ENCODE measurements around the gene MTHFSD.

MTHFSD gene

GRCh38 chr16:86528061-86528929 lies 26.7 kb downstream of the MTHFSD start:
- no peak for DNase-seq

DNA sequence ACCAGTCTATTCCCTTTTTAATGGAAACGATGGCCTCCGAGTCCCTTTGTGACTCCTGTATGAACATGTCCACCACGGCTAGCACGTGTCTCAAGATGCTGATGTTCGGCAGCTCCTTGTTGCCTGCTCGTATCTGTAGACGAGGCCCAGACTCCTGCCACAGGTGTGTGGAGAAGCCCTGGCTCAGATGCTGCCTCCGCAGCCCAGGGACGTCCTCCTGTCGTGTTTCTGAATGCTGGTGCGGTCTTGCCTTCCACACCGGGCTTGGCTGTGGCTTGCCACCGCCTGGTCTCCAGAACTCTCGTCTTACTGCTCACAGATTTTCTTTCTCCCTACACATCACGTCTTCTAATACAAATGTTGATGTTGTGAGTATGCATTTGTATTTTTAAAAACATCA lies 27.7 kb downstream of the MTHFSD start:
- DNase-seq: no peak

- no peak for DNase-seq
These were observed 29.3 kb downstream of the MTHFSD start for GRCh38 chr16:86525696-86526095.

- DNase-seq: no peak
These were observed 31.0 kb downstream of the MTHFSD start for GRCh38 chr16:86524029-86524428.

- DNase-seq: no peak
These were observed 31.8 kb downstream of the MTHFSD start for GRCh38 chr16:86523166-86523740.

DNA sequence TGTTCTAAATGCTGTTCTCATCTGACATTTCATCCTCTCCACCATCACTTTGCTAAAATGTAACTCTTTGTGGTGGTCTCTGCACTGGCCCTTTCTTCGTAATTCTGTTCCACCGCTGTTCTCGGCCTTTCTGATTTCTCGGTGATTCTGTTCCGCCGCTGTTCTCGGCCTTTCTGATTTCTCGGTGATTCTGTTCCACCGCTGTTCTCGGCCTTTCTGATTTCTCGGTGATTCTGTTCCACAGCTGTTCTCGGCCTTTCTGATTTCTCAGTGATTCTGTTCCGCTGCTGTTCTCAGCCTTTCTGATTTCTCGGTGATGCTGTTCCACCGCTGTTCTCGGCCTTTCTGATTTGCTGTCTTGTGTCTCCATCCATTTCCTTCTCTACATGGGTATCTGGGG lies 32.4 kb downstream of the MTHFSD start:
- DNase-seq: no peak

DNA sequence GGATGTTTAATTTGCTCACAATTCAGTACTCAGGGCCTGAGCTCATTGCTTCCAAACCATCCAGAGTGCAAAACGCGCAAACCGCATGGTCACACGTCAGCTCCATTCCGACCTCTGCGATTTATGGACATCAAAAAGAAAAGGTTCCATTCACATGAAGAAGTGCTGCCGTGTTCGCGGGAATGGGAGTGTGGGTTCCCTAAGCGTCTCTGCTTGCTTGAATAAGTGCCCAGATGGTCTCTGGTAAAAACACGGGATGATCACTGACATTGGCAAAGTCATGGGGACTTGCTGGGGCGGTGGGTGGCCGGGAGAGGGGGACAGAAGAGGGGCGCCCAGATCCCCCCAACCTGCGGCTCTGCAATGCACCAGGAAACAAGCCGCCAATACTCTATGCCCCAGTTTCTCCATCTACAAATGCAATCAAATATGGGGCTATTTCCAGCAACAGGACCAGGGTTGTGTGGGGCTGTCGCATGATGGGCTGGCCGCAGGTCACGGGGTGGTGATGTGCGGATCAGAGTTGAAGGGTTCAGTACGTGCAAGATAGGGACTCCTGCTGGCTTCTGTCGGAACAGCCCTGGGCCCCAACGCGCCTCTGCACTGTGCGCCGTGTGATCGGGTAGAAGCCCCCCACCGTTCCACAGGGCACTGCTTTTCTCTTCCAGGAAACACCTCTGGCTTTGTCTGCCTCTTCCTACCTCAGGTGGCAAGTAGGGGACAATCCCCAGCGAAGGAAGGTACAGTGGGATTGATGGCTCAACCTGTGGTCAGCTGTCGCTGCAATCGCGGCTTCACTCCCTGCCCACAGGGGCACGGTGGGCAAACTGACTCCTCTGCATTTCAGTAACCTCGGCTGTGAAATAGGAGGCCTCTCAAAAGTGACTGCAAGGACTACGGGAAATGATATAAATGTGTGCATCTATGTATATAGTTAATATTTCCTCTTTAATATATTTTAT lies 33.5 kb downstream of the MTHFSD start:
- no peak for DNase-seq

DNA sequence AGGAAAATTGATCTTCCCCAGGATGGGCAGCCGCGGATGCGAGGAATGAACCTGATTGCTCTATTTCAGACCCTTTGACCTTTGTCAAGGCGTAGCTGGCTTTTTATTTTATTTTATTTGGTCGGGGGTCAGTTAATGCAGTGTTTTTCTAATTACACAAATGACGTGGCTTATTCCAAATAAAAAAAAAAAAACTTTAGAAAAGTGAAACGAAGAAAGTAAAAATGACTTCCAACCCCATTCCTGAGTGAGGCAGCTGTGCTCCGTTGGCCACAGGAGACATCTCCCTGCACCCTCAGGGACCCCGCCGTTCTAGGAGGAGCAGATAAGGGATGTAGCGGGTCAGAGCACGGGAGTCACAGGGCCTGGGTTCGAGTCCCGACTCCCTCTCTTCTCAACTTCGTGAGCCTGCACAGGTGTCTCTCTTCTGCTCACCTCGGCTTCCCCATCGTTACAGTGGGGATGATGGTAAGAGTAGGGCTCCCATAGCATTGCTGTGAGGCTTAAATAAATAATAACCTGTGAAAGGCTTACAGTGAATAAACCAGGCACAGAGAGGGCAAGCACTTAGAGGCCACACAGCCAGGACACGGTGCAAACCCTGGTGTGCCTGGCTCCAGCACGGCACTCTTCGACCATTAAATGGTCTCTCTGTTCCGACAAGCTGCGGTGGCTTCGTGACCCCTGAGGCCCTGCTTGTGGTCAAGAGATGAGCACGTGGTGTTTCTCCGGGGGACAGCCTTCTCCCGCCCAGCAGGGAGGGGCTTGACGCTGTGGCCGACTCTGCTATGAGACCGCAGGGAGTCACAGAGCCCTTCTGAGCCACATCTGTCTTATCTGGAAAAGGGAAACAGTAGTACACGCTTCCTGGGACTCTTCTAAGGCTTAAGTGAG lies 34.5 kb downstream of the MTHFSD start:
- DNase-seq: no peak

DNA sequence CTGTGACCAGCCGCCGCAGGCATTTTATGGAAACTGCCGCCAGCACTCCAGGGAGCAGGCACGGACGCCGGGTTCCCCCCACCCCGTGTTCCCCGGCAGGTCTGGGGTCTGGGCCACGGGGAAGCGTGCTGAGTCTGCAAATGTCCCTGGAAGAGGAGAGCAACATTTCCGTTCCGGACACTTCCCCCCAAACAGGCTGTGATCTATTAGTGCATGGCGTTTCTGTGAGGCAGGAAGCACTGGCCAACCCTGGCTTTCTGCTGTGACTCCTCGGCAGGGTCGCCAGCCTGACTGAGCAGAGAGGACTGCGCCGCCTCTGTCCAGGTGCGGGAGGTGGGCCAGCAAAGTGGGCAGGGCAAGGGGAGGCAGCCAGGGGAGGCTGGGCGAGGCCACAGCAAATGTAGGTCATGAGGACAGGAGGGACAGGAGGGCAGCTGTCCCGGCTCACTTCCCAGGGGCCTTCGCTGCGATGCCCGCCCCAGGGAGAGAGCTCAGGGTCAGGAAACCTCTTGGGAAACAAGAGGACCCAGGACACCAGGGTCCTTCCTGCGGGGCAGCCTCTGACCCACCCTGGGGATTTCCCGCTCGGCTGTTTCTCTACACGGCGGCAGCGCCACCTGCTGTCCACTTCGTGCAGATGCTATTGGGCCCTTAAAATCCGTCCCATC lies 35.3 kb downstream of the MTHFSD start:
- DNase-seq: no peak

DNA sequence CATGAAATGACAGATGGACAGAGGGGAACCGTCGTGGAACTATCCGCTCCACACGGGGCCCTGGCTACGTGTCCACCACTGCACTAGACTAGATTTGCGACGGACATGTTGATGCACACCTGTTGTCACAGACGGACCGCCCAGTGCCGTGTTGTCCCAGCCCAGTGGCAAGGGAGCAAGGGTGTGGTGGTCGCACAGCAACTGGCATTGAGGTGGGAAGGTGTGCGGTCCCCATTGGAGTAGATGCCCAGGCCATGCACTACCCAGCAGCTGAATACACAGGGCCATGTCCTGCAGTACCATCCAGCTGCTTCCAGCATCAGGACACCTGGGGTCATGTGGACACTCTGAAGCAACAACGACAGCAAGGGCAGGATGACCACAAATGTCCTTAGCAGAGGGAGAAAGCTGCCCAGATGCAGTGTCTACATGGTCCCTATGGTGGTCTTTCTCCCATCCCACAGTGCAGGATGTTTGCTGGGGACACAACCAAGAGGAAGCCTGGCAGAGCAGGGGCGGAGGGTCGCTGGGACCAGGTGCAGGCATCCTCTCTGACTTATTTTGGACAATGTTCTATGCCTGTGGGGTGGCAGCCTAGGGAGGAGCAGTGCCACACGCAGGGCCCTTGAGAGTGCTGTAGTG lies 35.9 kb downstream of the MTHFSD start:
- no peak for DNase-seq

GRCh38 chr16:86517652-86518258 lies 37.3 kb downstream of the MTHFSD start:
- DNase-seq: peak; percentile 96

- no peak for DNase-seq
These were observed 38.0 kb downstream of the MTHFSD start for GRCh38 chr16:86517033-86517432.

DNA sequence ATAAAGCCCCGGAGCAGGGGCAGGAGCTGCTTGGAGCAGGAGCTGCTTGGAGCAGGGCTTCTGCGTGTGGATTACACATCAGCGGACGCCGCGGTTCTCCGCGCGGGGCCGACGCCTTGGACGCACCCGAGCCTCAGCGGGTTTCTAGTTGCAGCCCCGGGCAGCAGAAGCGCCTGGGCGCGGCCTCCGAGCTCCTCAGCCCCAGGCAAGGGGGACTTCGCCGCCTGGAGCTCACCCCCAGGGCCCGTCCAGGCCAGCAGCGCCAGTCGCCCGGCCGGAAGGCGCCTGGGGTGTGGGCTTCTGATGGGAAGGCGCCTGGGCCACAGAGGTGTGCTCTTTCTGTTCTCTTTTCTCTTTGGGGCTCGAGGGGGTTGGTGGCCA lies 38.4 kb downstream of the MTHFSD start:
- no peak for DNase-seq

DNA sequence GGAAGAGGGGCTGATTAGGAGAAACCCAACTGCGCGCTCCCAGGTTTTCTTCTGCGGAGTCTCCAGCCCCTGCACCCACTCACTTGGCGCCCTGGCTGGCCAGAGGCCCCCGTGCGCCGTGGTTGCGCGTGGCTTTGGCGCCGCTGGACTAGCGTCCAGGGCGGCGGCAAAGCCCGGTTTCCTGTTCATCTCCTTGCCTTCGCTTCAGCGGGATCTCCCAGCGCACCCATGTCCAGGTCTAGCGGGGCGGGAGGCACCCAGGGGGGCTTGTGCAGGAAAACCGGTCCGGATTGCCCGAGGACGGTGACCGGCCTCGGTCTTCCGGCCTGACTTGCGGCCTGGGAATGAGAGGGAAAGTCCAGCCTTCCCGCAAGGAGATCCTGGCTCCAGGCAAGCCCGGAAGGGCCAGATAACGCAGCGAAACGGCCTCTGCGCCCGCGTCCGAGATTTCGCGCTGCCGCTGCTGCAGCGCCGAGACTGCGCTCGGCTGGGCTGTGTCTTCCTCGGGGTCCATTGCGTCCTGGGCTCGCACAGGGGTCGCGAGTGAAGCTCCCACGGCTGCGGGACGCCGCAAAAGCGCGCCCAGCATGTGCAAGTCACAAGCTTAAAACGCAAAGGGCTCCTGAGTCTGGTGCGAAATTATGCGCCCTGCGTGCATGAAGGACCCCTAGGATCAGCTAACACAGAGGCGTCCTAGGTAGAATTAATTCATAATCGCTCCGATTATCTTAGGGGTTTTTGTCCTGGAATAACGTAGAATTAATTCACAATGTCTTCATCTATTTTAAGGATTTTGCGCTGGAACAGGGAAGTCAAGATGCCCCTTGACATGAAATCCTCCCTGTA lies 39.0 kb downstream of the MTHFSD start:
- no peak for DNase-seq

- DNase-seq: no peak
These were observed 39.6 kb downstream of the MTHFSD start for GRCh38 chr16:86515413-86515776.

DNA sequence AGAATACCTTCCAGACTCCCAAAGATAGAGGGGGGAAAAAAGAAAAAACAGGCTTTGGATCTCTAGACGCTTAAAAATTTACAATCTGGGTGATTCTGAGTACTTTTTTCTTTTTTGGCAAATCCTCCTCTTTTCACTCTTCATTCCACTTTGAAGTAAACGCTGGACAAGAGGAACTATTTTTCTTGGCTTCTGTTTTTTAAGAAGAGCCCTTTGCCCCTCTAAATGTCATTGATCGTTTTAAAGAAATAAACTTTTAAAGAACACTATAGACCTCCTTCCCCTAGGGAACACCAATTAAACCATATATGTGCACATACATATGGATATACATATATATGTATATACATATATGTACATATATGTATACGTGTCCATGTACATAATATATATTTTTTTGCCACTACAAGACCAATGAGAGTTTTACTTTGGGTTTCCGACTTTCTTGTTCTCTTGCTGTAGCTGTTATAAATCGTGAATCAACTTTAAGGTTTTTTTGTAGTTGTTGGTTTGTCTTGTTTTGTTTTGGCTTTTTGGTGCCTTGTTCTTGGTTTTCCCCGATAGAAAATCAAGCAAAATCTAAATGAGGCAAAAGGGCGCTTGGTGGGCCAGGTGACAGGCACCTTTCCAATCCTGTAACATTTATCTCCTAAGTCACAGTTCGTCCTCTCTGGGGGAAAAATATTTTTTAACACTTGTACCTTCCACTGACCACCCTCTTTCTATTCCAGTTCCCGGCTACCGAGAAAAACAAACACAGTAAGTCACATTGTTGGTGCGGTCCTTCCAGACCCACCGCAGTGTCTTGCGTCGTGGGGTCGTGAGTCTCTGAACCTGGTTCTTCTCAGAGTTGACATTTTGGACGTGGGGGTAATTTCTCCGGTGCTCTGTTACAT lies 40.3 kb downstream of the MTHFSD start:
- no peak for DNase-seq

DNA sequence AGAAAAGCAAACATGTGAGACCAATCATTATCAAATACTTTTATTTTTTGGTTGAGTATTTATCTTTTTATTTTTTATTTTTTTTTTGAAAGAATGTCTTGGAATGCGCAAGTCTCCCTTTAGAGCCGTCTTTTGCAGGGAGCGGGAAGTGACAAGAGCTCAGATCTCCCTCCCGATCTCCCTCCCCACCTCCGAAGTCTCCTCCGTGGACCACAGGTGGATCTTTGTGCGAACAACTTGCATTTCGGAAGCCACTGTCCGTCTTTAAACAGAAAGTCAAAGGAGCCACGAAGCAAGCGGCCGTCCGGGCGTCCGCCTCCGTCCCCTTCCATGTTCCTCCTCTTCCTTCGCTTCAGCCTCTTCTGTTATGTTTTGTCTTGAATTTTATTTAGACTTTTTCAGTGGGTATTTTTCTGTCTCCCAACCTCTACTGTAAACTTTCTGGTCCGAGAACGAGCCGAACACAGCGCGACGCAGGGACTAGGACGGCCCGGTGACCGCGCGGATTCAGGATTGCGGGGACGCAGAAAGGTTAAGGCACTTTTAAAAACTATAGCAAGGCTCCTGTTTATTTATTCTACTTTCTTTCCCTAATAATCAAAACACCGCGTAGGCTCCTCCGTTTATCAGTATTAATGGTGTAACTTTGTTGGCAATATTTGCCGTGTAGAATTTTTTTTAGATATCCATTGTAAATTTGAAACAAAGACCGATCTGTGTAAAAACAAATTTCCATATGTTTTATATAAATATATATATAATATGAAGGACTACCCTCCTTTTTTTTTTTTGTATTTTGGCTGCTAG lies 41.4 kb downstream of the MTHFSD start:
- peak; percentile 27 for DNase-seq
